Islet precursor cell (in vitro differentiated cells): ENCODE data around the gene RNASE3.
"Not testable (repeated sequence)": the region's sequence is repeated elsewhere in the genome, so short reads cannot be mapped to it uniquely, and the experiment has no call there.

Source experiments
- DNase-seq: peaks from one replicate; pipeline ENCODE4 v3.0.0-alpha.2; 2018

Gene RNASE3

DNA sequence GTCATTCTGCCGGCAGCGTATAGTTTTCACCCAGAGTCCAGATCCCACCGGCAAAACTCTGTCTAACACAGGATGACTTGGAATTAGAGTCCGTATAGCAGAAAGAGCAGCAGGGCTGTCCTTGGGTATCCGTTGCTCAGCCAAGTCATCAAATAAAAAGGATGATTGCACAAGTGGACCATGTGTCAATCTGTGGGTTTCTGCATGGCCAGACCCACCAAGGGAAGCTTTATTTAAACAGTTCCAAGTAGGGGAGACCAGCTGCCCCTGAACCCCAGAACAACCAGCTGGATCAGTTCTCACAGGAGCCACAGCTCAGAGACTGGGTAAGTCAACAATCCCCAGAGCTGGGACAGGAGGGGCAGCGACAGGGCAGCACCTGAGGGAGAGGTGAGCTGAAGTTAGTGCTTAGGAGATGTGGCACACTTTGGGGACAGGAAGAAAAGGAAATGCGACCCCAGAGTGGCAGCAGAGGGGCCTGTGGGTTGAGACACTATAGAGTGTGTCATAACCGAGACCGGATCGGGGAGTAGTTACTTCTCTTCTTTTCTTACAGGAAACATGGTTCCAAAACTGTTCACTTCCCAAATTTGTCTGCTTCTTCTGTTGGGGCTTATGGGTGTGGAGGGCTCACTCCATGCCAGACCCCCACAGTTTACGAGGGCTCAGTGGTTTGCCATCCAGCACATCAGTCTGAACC, at the start of gene RNASE3:
Gene RNASE3, plus strand, starts transcription at position 260 of the 700 bp plus-strand sequence. Its CDS starts 302 bp downstream, at position 562.
- DNase-seq: not testable (repeated sequence)

DNA sequence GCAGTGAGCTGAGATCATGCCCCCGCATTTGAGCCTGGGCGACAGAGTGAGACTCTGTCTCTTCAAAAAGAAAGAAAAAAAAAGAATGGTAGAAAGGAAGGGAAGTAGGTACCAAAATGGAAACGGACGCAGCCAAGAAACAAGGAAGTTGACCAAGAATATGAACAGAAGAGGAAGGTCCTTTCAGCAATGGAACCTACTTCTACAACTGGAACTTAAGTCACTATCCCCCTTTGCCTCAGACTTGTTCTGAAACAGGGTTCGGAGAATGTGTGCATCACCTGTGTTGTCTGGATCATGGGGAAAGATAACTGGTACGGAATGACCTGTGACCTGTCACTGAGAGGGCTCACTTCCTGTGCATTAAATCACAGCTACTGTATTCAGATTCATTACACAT, 44.6 kb upstream of the RNASE3 start:
- DNase-seq: no peak

DNA sequence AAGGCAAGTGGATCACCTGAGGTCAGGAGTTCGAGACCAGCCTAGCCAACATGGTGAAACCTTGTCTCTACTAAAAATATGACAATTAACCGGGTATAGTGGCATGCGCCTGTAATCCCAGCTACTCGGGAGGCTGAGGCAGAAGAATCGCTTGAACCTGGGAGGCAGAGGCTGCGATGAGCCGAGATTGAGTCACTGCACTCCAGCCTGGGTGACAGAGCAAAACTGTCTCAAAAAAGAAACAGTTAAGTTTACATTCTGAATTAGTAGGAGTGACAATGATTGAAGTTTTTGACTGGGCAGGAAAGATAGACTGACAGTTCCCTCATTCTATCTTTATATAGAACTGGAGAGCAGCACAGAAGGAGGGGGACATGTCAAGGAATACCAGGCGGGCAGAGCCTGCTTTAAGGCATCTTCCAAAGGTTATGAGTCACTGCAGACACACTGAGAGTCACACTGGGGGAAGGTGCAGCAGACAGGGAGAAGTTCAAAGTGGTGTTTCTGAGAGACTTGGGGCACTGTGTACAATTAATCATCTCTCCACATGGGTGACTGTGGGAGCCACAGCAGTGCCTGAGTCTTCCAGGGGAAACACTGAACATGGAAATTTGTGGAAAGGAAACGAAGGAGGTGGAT, 42.8 kb upstream of the RNASE3 start:
- peak; percentile 78 for DNase-seq

DNA sequence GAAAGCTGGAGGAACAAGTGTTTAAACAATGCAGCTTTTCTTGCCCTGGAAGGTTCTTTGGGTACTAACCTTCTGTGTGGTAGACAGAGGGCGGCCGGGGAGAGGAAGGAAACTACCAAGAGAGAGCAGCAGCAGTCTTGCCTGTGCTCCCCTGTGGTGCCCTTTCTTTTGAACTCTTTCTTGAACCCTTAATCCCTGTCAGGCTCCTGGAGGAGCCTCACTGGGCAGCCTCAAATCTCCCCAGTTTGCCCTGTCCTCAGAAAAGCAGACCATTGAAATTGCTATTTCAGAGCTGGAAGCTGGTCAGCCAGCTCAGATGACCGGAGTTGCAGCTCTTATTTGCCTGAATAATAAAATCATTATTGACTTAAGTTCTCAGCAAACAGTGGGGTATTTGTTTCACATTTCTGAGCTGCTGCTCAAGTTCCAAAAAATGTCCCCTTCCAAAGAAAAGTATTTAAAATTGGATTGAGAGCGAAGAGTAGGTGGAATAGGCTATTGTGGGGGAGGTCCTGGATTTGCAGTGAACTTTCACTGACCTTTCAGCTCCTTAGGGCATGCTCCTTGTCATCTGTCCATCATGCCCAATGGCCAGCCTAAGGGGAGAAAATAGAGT, 42.1 kb upstream of the RNASE3 start:
- DNase-seq: no peak

DNA sequence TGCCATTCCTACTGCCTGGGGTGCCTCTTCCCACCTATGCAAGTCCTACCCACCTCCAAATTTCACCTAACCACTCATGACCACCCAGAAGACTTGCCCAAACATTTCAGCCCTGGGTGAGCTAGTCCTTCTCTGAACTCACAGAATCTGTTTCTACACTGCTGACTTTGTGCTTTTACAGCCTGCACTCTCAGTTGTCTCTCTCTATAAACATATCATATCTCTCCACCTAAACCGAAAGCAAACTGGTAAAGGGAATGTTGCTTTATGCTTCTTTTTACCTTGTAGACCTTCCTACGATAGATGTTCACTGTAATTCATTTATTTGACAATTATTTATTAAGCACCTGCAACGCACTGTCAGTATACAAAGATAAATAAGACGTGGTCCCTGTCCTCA, 38.1 kb upstream of the RNASE3 start:
- no peak for DNase-seq

DNA sequence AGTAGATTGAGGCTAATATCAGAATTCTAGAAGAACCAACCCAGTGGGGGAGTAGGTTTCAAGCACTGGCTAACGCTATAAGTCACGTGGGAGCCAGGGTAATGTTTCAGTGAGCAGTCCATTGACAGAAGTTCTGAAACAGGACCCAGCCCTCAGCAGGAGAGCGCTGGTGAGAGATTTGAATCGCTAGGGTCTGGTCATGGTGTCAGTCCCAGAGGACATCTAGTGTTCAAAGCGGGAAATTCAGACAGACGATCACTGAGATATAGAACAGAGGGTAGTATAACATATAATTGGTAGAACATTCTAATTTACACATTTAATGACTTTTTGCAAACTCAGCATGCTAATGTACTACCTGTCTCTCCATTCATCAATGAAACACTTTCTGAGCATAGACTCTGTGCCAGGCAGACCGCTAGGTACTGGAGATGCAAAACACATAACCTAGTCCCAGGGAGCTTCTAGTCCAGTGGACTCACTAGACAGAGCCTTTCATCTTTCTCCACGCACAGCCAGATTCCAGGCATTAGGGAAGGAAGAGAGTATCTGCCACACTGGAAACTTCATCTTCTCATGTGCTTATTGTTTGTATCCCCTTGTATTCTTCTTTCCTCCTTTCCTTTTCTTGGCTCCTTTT, 35.4 kb upstream of the RNASE3 start:
- peak; percentile 90 for DNase-seq

DNA sequence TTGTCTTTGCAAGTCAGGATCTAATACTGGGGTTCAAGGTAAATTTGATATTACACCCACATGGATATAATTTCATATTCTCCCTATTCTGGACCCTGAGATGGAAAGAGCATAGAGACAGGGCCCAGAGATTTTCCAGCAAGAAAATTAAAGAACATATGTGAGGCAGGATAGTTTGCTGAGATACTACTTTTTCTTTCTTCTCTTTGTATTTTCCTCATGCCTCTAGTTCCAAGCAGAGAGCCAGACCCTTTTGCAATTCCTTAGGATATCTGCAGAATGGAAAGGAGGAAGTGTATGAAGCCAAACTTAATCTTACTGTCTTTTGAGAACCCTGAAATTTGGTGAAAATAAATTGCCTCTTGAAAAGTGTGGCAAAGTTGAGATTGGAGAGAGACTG, 34.0 kb upstream of the RNASE3 start:
- no peak for DNase-seq

DNA sequence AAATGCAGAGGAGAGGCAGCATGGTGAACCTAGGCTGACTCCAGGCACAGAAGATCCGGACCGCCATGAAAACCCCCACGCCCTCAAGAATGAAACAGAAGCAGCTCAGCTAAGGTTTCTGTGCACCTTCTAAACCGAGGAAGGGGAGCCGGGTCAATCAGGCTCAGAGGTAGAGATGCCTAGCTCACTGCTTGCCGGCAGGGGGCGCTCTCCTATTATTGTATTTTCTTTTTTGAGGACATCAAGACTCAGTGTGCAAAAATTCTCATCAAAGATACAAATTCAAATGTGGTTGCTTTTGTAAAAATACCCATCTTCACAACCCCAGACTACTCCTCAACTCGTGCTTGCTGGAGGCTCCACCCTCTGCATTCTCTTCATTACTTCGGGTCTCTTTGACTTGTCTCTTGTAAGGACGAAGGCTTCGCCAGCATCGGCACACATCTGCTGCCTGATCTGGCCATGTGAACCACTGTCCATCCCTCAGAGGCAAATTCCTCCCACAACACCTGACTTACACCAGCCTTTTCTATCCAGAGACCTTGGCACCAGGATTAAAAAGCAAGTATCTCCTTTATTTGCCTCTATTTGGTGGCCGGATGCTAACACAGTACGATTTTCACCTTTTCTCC, 33.4 kb upstream of the RNASE3 start:
- DNase-seq: peak; percentile 72

DNA sequence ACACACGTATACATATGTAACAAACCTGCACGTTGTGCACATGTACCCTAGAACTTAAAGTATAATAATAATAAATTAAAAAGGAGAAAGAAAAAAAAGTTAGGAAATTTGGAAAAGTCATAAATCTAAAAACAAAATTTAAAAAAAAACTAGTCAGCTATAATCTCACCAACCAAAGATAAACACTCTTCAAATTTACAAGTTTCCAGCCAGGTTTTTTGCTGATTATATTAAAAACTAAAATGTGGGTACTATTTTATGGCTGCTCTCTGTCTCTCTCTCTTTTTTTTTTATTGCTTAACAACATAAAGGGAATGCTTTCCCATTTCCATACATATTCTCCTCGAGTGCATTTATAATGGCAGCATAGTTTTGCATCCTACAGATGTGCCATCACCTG, 25.0 kb upstream of the RNASE3 start:
- no peak for DNase-seq

DNA sequence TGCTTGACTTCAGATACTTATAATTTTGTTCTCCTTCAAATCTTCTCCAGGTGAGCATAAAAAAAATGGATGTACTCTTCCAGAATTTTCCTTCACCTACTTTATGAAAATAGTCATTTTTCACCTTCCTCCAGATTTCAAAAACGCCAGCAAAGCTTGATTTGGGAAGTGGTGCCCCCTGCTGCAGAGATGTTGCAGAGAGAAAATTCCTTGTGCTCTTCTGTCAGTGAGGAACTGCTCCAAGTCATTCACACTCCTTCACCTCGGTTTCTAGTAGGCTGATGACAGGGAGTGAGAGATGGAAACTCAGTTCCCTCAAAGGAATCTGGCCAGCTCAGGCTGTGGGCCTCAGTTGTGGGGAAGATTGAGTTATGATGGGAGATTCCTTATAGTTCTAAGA, 24.2 kb upstream of the RNASE3 start:
- DNase-seq: peak; percentile 60

DNA sequence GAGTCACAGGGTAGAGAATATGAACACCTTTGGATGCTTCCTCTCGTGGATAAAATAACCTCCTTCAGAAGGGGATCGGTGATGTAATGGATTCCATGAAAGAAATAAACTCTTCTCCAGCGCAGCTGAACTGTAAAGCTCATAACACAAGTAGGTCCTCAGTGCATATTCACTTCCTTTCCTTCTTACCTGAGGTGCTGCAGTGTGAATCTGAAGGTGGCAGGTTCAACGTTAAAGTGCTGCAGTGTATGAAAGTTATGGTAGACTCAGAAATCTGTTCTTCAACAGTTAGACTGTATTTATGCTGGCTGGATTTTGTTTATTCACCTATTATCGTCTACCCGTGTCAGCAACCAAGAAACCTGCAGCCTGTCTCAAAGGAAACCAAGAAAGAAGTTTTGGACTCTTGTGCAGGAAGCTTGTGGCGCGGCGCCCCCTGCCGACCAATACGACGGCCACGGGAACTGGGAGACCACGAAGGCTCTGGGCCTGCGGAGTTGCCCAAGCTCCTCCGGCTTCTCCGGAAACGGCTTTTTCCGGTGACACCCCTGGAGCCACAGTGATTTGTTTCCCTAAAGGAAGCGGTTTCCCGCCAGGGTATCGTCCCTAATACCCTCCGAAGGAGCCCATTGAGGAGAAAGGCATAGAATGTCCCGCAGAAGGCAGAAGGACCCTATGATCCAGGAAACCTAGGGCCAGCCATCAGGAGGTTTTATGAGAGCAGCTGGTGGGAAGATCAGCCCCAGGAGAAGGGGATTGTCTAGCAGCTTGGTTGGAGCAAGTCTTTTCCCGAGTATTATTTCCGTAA, 17.6 kb upstream of the RNASE3 start:
- DNase-seq: peak; percentile 91

DNA sequence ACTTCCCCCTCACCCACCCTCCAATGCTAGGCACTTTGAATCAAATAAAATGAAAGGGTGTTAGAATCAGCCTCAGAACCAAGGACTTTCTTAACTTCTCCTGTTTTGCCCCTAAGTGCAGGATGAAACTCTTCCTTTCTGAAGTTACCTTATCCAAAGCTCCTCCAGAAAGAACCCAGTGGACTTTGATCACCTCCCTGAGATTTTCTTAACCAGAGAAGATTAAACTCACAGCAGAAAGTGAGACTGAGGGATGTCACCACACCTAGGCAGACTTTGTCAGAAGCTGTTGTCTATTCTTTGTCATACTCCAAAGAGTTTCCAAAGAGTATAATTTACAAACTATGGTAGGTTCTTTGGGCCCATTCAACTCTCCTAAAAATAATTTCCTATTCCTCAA, 14.2 kb upstream of the RNASE3 start:
- no peak for DNase-seq

DNA sequence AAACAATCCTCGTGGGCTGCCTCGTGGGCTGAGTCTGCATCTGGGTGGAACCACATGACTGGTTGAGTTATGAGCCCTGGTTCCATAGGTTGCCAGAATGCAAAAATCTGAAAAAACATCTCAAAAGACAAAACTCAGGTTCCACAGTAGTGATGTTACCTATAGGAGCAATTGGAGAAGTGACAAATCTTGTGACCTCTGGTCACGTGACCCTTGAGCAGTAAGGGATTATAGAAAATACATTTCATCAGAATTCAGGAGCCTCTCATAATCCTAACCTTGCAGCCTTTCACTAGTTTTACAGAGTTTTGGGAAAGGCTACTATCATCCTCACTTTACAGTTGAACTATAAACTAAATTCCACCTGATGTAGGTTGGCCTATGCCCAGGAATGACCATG, 12.5 kb upstream of the RNASE3 start:
- no peak for DNase-seq

DNA sequence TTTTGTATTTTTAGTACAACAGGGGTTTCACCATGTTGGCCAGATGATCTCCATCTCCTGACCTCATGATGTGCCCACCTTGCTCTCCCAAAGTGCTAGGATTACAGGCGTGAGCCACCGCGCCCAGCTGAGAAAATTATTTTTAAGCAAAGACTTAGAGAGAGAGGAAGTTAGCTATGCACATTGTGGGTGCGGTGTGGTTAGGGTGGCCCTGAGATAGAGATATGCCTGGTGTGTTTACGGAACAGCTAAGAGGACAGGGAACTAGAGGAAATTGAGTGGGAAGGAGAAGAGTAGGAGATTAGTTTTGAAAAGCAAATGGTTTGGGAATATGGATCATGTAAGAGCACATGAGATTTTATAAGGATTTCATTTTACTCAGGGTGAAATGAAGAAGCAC, 10.0 kb upstream of the RNASE3 start:
- DNase-seq: not testable (repeated sequence)

DNA sequence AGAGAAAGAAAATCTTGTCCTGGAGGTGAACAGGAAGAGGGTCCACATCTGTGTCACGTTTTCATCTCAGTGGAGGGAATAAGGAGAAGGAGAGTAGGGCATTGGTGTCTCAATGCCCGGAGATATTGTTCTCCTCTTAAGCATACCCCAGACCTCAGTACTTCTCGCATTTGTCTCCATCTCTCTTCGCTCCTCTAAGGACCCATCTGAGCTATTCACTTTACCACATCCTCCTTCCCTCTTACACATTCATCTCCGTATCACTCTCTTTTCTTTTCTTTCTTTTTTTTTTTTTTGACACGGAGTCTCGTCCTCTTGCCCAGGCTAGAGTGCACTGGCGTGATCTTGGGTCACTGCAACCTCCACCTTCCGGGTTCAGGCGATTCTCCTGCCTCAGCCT, 8.4 kb upstream of the RNASE3 start:
- not testable (repeated sequence) for DNase-seq

DNA sequence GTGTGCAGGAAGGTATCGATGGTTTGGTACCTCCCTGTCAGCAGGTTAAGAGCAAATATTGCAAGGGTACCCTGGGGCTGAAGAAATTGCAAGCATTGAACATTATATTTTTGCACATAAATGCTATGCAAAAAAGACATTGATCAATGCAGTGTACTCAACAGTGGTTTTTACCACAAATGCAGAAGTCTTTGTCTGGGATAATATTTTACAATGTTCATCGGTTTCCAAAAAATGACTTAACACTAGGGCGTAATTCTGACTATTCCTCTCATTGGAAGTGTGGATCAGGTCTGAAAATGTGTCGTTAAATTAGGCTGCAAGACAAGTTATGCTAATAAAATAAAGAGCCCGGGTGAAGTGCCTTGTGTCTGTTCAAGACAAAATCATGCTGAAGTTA, 2.8 kb upstream of the RNASE3 start:
- DNase-seq: not testable (repeated sequence)

DNA sequence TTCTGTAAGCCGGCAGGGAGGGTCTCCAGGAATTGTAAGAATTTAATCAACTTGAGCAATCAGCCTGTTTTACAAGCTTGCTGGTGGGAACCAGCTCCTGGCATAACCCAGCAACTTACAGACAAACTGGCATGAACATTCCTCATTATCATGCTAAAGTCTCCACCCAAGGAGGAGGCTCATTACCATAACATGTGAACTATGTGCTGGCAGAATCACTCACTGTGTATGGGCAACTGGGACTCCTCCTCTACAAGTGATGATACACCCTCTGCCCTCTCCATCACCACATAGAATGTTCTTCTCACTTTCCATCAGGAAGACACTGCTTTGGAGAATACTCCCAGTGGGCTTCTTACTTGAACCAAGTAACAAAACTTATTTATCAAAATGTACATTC, 4.1 kb downstream of the RNASE3 start:
- peak; percentile 52 for DNase-seq

DNA sequence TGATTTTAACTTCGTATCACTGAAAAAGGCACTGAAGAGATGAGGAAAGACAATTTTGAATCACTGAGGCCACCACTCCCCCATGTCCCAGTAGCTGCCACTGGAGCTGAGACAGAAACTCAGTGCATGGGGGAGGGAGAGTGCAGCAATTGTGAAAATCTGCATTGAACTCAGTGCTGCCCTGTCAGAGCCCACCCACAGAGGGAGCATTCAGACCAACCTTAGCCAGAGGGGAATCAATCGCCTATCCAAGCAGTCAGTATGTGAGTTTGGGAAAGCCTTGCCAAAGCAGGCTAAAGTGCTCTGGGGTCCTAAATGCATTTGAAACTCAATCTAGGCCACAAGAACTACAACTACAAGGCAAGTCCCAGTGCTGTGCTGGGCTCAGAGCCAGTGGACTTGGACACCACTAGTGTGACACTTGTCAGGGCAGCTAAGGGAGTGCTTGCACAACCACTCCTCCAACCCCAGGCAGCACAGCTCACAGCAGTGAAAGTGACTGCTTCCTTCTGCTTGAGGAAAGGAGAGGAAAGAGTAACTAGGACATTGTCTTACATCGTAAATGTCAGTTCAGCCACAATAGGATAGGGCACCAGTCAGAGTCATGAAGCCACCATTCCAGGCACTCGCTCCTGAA, 13.3 kb downstream of the RNASE3 start:
- peak; percentile 59 for DNase-seq

DNA sequence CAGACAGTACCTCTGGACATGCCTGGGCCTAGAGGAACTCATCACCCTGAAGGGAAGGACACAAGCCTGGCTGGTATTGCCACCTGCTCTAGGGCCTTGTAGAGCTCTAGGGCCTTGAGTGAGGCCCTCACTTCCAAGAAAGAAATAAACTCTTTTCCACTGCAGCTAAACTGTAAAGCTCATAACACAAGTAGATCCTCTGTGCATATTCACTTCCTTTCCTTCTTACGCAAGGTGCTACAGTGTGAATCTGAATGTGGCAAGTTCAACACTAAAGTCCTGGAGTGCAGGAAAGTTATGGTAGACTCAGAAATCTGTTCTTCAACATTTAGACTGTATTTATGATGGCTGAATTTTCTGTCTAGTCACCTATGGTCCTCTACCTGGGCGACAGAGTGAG, 14.5 kb downstream of the RNASE3 start:
- DNase-seq: no peak

DNA sequence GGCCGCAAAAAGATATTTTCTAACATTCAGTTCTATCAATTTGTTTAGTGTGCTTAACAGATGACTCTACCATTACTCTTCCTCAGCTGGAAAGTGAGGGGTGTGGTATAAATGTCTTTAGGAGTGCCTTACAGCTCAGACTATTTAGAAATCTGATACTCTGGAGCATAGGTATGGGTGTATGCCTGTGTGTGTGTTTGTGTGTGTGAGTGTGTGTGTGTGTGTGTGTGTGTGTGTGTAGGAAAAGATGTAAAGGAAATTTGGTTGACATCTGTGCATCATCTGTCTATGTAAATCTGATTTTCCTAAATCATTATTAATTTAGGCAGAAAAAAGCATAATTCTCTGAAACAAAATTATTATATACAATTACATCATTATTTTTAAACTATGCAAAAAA, 16.0 kb downstream of the RNASE3 start:
- DNase-seq: no peak

DNA sequence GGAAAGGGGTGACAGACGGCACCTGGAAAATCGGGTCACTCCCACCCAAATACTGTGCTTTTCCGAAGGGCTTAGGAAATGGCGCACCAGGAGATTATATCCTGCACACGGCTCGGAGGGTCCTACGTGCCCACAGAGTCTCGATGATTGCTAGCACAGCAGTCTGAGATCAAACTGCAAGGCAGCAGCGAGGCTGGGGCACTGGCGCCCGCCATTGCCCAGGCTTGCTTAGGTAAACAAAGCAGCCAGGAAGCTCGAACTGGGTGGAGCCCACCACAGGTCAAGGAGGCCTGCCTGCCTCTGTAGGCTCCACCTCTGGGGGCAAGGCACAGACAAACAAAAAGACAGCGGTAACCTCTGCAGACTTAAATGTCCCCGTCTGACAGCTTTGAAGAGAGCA, 19.6 kb downstream of the RNASE3 start:
- DNase-seq: not testable (repeated sequence)
